HCT116 (cell line): Measurements from ENCODE around the gene CNTF. TPM values are rescaled to one million over a fixed set of nuclear protein-coding genes. Genes with fewer than 3 reads are reported as not detected.

ENCODE experiments used
- ATAC-seq: fragments of 200-7000 bp; cut with Tn5 transposase; 2 replicates; pipeline ENCODE4 v1.9.1; 2020; ENCODE audit warnings: mild to moderate bottlenecking, moderate library complexity
- BruUV-seq: library from RNA; stranded (reverse); fragments of 400-500 nt; replicated peaks from 2 replicates; lab custom pipeline; 2021; lab: Mats Ljungman, UMichigan
- CTCF ChIA-PET: fragments of 300-600 bp; sonication (Branson Sonifier 250); formaldehyde crosslinking; loops from one replicate; lab custom pipeline; 2021; ENCODE audit warnings: antibody characterized with exemption; lab: Charles Lee
- POLR2A ChIA-PET: fragments of 300-600, 350-600 bp; sonication (Branson Sonifier 250); formaldehyde crosslinking; loops from one replicate; lab custom pipeline; 2021; ENCODE audit warnings: antibody characterized with exemption; lab: Charles Lee
- RAD21 ChIA-PET, 2 experiments: fragments of 300-600 bp; sonication (Branson Sonifier 250); formaldehyde crosslinking; loops; one replicate each; lab custom pipeline; 2023; ENCODE audit warnings: low total read pairs in 2 of 2; ENCODE audit not compliant: uncharacterized antibody in 2 of 2, unreplicated experiment in 2 of 2, low non-redundant PET in 1 of 2; lab: Charles Lee
- DNase-seq: peaks from one replicate; pipeline ENCODE4 v3.0.0-alpha.2; 2010; ENCODE audit warnings: low read depth, low spot score
- H2AFZ ChIP-seq: fragments of 200-600 bp; shearing (Covaris generic), sonication (generic); 2 replicates; pipeline ENCODE4 v1.6.1; 2017; ENCODE audit warnings: low read depth, mixed run types, mixed read lengths, antibody characterized with exemption, low read length; ENCODE audit not compliant: poor library complexity, severe bottlenecking
- H3K27ac ChIP-seq: 2 replicates; pipeline ENCODE4 v1.5.1; 2012; ENCODE audit warnings: low read depth, low read length
- H3K27me3 ChIP-seq: fragments of 200-600 bp; sonication (generic); 2 replicates; pipeline ENCODE4 v1.6.1; 2016; ENCODE audit warnings: mixed run types, low read length, mixed read lengths; ENCODE audit not compliant: insufficient read depth
- H3K36me3 ChIP-seq, 2 experiments: fragments of 200-500 bp in 1 of 2; fragments of 200-600 bp in 1 of 2; sonication (Bioruptor generic) in 1 of 2; sonication (generic) in 1 of 2; 2 replicates each; pipeline versions ENCODE4 v1.5.1 to v1.6.1; 2014 to 2016; ENCODE audit warnings: low read length in 2 of 2, inconsistent platforms in 1 of 2, mixed read lengths in 1 of 2, mixed run types in 1 of 2; ENCODE audit not compliant: insufficient read depth in 2 of 2, control insufficient read depth in 1 of 2
- H3K4me1 ChIP-seq, 2 experiments: fragments of 200-600 bp in 1 of 2; sonication (generic) in 1 of 2; 2 replicates each; pipeline versions ENCODE4 v1.5.1 to v1.6.1; 2012 to 2017; ENCODE audit warnings: low read length in 2 of 2, inconsistent platforms in 1 of 2, mild to moderate bottlenecking in 1 of 2, mixed read lengths in 1 of 2, mixed run types in 1 of 2, moderate library complexity in 1 of 2; ENCODE audit not compliant: insufficient read depth in 2 of 2, control insufficient read depth in 1 of 2
- H3K4me2 ChIP-seq: fragments of 200-600 bp; sonication (generic); 2 replicates; pipeline ENCODE4 v1.6.1; 2017; ENCODE audit warnings: mixed run types, low read length, mixed read lengths
- H3K4me3 ChIP-seq, 2 experiments: fragments of 200-600 bp in 1 of 2; sonication (generic) in 1 of 2; replicated peaks in 1 of 2; 2 replicates each; pipeline ENCODE4 v1.5.1; 2011 to 2016; ENCODE audit warnings: low read length in 2 of 2, control low read depth in 1 of 2, low read depth in 1 of 2, mild to moderate bottlenecking in 1 of 2, mixed read lengths in 1 of 2, mixed run types in 1 of 2
- H3K79me2 ChIP-seq: fragments of 200-600 bp; sonication (generic); 2 replicates; pipeline ENCODE4 v1.6.1; 2017; ENCODE audit warnings: mild to moderate bottlenecking, mixed run types, low read length, moderate library complexity, mixed read lengths; ENCODE audit not compliant: insufficient read depth
- H3K9ac ChIP-seq: fragments of 200-600 bp; sonication (generic); 2 replicates; pipeline ENCODE4 v1.6.1; 2016; ENCODE audit warnings: low read length, mixed read lengths
- H3K9me2 ChIP-seq: fragments of 200-600 bp; sonication (generic), shearing (Covaris generic); 2 replicates; pipeline ENCODE4 v1.6.1; 2017; ENCODE audit warnings: mixed run types, mild to moderate bottlenecking, moderate library complexity; ENCODE audit not compliant: insufficient read depth
- H3K9me3 ChIP-seq, 2 experiments: fragments of 200-500 bp in 1 of 2; fragments of 200-600 bp in 1 of 2; sonication (Bioruptor generic) in 1 of 2; sonication (generic) in 1 of 2; 2 replicates each; pipeline ENCODE4 v1.6.1; 2014 to 2017; ENCODE audit warnings: low read length in 2 of 2, mixed read lengths in 2 of 2, inconsistent platforms in 1 of 2, low read depth in 1 of 2, mild to moderate bottlenecking in 1 of 2, mixed run types in 1 of 2, moderate library complexity in 1 of 2; ENCODE audit not compliant: control insufficient read depth in 1 of 2, insufficient read depth in 1 of 2
- H4K20me1 ChIP-seq: fragments of 200-600 bp; sonication (generic), shearing (Covaris generic); 2 replicates; pipeline ENCODE4 v1.6.1; 2017; ENCODE audit warnings: mixed run types, mild to moderate bottlenecking, moderate library complexity; ENCODE audit not compliant: insufficient read depth
- CBX3 ChIP-seq: IDR thresholded peaks from 2 replicates; pipeline ENCODE4 v1.6.1; 2012; ENCODE audit warnings: low read depth
- CEBPB ChIP-seq: IDR thresholded peaks from 2 replicates; pipeline ENCODE4 v1.6.1; 2012; ENCODE audit warnings: low read depth
- EGR1 ChIP-seq: IDR thresholded peaks from 2 replicates; pipeline ENCODE4 v1.6.1; 2012; ENCODE audit warnings: low read depth
- ELF1 ChIP-seq: IDR thresholded peaks from 2 replicates; pipeline ENCODE4 v1.6.1; 2012; ENCODE audit warnings: low read depth, borderline replicate concordance
- EZH2 ChIP-seq: fragments of 200-600 bp; sonication (generic); IDR thresholded peaks from 2 replicates; pipeline ENCODE4 v1.6.1; 2017; ENCODE audit warnings: antibody characterized with exemption, mixed run types
- EZH2phosphoT487 ChIP-seq: fragments of 200-600 bp; IDR thresholded peaks from 2 replicates; pipeline ENCODE4 v1.6.1; 2018; ENCODE audit warnings: antibody characterized with exemption, borderline replicate concordance
- JUND ChIP-seq: IDR thresholded peaks from 2 replicates; pipeline ENCODE4 v1.6.1; 2012
- POLR2A ChIP-seq: IDR thresholded peaks from 2 replicates; pipeline ENCODE4 v1.7.0; 2011; ENCODE audit warnings: borderline replicate concordance; ENCODE audit not compliant: insufficient read depth, insufficient read length; ENCODE audit errors: extremely low read depth
- POLR2AphosphoS5 ChIP-seq: IDR thresholded peaks from 2 replicates; pipeline ENCODE4 v1.6.1; 2011; ENCODE audit warnings: mild to moderate bottlenecking, low read depth, low read length, moderate library complexity
- RAD21 ChIP-seq: IDR thresholded peaks from 2 replicates; pipeline ENCODE4 v1.6.1; 2012; ENCODE audit warnings: low read depth, mild to moderate bottlenecking
- SIN3A ChIP-seq: IDR thresholded peaks from 2 replicates; pipeline ENCODE4 v1.6.1; 2012; ENCODE audit warnings: low read depth
- SRF ChIP-seq: IDR thresholded peaks from 2 replicates; pipeline ENCODE4 v1.6.1; 2012; ENCODE audit warnings: low read depth
- TCF7L2 ChIP-seq: IDR thresholded peaks from 2 replicates; pipeline ENCODE4 v1.7.0; 2011; ENCODE audit warnings: borderline replicate concordance, inconsistent platforms; ENCODE audit not compliant: insufficient read depth, insufficient read length; ENCODE audit errors: extremely low read depth
- YY1 ChIP-seq: IDR thresholded peaks from 2 replicates; pipeline ENCODE4 v1.6.1; 2011; ENCODE audit warnings: low read length, low read depth, moderate library complexity, mild to moderate bottlenecking; ENCODE audit not compliant: insufficient replicate concordance; ENCODE audit errors: extremely low read depth
- ZFX ChIP-seq: fragments of 450-650 bp; IDR thresholded peaks from 2 replicates; pipeline ENCODE4 v1.6.1; 2017
- ZNF274 ChIP-seq: fragments of 200-500 bp; sonication (Bioruptor generic); IDR thresholded peaks from 2 replicates; pipeline ENCODE4 v1.6.1; 2014; ENCODE audit warnings: mild to moderate bottlenecking, low read depth, low read length, inconsistent platforms
- intact Hi-C: fragments of 100-400 bp; cut with micrococcal nuclease; formaldehyde crosslinking; loops from 2 replicates; pipeline ENCODE4 v1.10.0; 2022
- total RNA-seq: library from RNA; stranded (reverse); gene quantifications from one replicate; pipeline ENCODE4 v1.2.1, GENCODE V29; 2021; ENCODE audit not compliant: unreplicated experiment
- TF ChIP-seq, protein P1 (sequence below): IDR thresholded peaks from 2 replicates; pipeline ENCODE4 v1.6.1; 2012
- TF ChIP-seq, protein P2 (sequence below), 3 experiments: fragments of 200-600 bp in 1 of 3; sonication (generic) in 1 of 3; IDR thresholded peaks in 2 of 3; conservative IDR thresholded peaks in 1 of 3; 2 replicates each; pipeline ENCODE4 v1.5.1; 2012 to 2017; ENCODE audit warnings: low read depth in 2 of 3, low read length in 2 of 3, antibody characterized with exemption in 1 of 3, borderline replicate concordance in 1 of 3, control low read depth in 1 of 3, mild to moderate bottlenecking in 1 of 3, mixed read lengths in 1 of 3, mixed run types in 1 of 3, moderate library complexity in 1 of 3; ENCODE audit not compliant: insufficient read depth in 1 of 3
- TF ChIP-seq, protein P3 (sequence below): IDR thresholded peaks from 2 replicates; pipeline ENCODE4 v1.6.1; 2012; ENCODE audit warnings: low read depth

CNTF gene
- total RNA-seq, 1 experiment from 2014 or later, result 2.3 TPM

DNA sequence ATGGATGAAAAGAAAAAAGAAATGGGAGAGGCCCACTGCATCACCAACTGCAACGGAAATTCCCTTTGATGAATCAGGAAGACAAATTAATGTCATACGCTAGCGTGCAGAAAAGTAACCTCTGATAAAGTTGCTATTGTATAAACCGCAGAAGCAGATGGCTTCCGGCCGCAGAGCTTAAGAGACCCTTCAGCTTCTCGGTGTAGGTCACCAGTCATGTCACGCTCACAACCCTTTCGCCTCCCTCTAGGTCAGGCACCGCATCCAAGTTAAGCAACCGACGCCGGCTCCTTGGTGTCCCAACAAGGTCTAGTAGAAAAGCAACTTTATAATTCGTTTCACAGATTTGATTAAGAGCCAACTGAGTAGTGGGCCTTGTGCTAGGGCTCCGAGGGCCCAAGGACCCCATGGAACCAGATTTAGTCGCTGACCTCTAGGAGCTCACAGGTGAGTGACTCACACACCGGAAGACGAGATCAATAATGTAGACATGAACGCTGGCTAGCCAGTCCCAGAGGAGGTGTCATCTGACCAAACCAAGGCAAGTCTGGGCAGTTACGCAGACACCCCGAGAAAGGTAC is 44.8 kb upstream of the CNTF start (continued):
- TF ChIP-seq, protein P1, sequence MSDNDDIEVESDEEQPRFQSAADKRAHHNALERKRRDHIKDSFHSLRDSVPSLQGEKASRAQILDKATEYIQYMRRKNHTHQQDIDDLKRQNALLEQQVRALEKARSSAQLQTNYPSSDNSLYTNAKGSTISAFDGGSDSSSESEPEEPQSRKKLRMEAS, result no peak
- TF ChIP-seq EZH2phosphoT487 (no peak), JUND (peak; percentile 79)

DNA sequence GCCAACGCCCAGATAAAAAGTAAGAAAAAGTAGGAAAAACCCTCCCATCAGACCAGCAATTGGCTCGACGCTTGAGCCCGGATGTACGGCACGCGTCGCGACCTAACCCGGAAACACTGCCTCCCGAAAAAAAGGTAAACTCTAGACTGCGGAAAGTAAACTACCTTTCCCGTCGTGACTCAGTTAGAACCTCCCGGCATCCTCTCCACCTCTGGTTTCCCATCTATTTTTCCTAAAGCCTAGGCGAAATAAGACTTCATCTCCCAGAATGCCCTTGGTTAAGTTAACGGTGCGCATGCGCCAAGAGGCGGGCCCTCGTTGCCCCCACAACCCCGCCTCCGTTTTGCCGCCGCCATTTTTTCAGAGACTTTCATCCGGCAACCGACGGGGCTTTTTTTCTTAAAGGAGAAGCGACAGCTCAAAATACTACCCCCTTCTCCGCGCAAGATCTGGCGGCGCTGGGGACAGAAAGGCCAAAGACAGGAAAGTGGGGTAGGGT is 44.3 kb upstream of the CNTF start:
- H3K27me3 ChIP-seq, result no peaks in the 10 kb centered on the region
- H4K20me1 ChIP-seq, result peaks cover 4% of the 10 kb centered on the region; the same call in 1 of the 2 replicates
- ChIA-PET POLR2A (no interaction called here), RAD21 (interaction anchor here in 1 of 2 experiments (0.6 kb wide), 1 partner anchor 859 kb away, joined by 3 read pairs; no protein-coding TSS in a partner anchor), CTCF (interaction anchor here (1.3 to 3.2 kb wide), 3 partner anchors 10 to 96 kb away, joined by 4 to 21 read pairs (median 15); no protein-coding TSS in a partner anchor)
- peak overlapping the region; percentile 68 to 88 for H3K4me3 ChIP-seq
- H3K36me3 ChIP-seq, result no peaks in the 10 kb centered on the region
- peaks cover 50% of the 10 kb centered on the region for H3K79me2 ChIP-seq
- ATAC-seq (peak; percentile 72), DNase-seq (peak; percentile 97)
- peak overlapping the region; percentile 95 for H3K27ac ChIP-seq
- peaks cover 19 to 33% of the 10 kb centered on the region in 2 experiments for H3K4me1 ChIP-seq
- intact Hi-C loops, result loop anchor here (5.0 kb wide), 5 partner anchors 324 to 911 kb away; partner anchors contain the start of genes FAM111A, MED19, TMX2 and ZDHHC5
- H2AFZ ChIP-seq, result no peak overlapping the region
- no peaks in the 10 kb centered on the region for H3K9me2 ChIP-seq
- BruUV-seq, result no TSS peak
- H3K9ac ChIP-seq, result peak overlapping the region; percentile 95
- peak overlapping the region; percentile 77 for H3K4me2 ChIP-seq
- H3K9me3 ChIP-seq, result no peaks in the 10 kb centered on the region
- TF ChIP-seq JUND (no peak), SIN3A (no peak), CEBPB (no peak), POLR2A (no peak), POLR2AphosphoS5 (0 out of 2 replicates have a peak, but pooled peaks have one; percentile 7), YY1 (peak; percentile 92), RAD21 (no peak), EGR1 (peak; percentile 80), CBX3 (no peak), ZFX (0 out of 2 replicates have a peak, but pooled peaks have one; percentile 6), ZNF274 (no peak), SRF (no peak), ELF1 (peak; percentile 79), EZH2 (no peak), TCF7L2 (peak; percentile 38)
- TF ChIP-seq, protein P1, result peak; percentile 67
- TF ChIP-seq, protein P2, sequence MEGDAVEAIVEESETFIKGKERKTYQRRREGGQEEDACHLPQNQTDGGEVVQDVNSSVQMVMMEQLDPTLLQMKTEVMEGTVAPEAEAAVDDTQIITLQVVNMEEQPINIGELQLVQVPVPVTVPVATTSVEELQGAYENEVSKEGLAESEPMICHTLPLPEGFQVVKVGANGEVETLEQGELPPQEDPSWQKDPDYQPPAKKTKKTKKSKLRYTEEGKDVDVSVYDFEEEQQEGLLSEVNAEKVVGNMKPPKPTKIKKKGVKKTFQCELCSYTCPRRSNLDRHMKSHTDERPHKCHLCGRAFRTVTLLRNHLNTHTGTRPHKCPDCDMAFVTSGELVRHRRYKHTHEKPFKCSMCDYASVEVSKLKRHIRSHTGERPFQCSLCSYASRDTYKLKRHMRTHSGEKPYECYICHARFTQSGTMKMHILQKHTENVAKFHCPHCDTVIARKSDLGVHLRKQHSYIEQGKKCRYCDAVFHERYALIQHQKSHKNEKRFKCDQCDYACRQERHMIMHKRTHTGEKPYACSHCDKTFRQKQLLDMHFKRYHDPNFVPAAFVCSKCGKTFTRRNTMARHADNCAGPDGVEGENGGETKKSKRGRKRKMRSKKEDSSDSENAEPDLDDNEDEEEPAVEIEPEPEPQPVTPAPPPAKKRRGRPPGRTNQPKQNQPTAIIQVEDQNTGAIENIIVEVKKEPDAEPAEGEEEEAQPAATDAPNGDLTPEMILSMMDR (IDR thresholded peaks at IDR 0.05 in 2 of 3, conservative IDR thresholded peaks at IDR 0.05 in 1 of 3; ENCODE audit: borderline replicate concordance in 1 of 3, insufficient read depth in 1 of 3, low read depth in 2 of 3, low read length in 2 of 3), result no peak
- TF ChIP-seq, protein P3, sequence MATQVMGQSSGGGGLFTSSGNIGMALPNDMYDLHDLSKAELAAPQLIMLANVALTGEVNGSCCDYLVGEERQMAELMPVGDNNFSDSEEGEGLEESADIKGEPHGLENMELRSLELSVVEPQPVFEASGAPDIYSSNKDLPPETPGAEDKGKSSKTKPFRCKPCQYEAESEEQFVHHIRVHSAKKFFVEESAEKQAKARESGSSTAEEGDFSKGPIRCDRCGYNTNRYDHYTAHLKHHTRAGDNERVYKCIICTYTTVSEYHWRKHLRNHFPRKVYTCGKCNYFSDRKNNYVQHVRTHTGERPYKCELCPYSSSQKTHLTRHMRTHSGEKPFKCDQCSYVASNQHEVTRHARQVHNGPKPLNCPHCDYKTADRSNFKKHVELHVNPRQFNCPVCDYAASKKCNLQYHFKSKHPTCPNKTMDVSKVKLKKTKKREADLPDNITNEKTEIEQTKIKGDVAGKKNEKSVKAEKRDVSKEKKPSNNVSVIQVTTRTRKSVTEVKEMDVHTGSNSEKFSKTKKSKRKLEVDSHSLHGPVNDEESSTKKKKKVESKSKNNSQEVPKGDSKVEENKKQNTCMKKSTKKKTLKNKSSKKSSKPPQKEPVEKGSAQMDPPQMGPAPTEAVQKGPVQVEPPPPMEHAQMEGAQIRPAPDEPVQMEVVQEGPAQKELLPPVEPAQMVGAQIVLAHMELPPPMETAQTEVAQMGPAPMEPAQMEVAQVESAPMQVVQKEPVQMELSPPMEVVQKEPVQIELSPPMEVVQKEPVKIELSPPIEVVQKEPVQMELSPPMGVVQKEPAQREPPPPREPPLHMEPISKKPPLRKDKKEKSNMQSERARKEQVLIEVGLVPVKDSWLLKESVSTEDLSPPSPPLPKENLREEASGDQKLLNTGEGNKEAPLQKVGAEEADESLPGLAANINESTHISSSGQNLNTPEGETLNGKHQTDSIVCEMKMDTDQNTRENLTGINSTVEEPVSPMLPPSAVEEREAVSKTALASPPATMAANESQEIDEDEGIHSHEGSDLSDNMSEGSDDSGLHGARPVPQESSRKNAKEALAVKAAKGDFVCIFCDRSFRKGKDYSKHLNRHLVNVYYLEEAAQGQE, result no peak
